ENCODE measurements around the gene KSR2. TPM values are rescaled to one million over a fixed set of nuclear protein-coding genes. Genes with fewer than 3 reads are reported as not detected.

Gene KSR2
- total and polyA plus RNA-seq, 7 donors = under 0.01 to 1.1 (median 0.41) TPM

- TF ChIP-seq POLR2A (IDR thresholded peaks at IDR 0.05) (no peak), EP300 (IDR thresholded peaks at IDR 0.05) (no peak)
- no peaks in the 10 kb centered on the region for H3K27me3 ChIP-seq
- DNase-seq = no peak
- intact Hi-C loops (cut with DNase I) = no loop called here
- H3K27ac ChIP-seq = no peak overlapping the region
- H3K4me3 ChIP-seq = no peak overlapping the region
- no peaks in the 10 kb centered on the region for H3K4me1 ChIP-seq
- H3K36me3 ChIP-seq = no peaks in the 10 kb centered on the region
- H3K9me3 ChIP-seq = no peaks in the 10 kb centered on the region
- WGBS, 2 donors = 2 to 89% methylated on average over 1 of the region's 1 CpG
Measured at GRCh38 chr12:117744418-117744817, 224.4 kb downstream of the KSR2 start.

DNA sequence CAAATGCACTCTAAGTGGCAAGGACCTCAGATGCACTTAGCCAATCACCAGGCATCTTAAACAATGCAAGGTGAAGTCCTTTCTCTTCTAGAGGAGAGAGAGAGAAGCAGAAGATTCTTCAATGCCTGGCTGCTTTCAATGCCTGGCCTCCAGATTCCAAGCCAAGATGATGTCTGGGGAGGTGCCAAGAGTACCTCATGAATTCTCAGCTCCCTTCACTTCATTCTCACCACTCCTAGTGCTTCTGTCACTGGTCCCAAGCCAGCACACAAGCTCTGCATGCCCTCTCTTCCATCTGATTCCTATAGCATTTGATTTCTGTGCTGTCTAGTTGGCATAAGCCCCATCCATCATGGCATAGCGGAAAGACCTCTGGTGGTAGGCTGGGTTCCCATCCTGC is 225.0 kb downstream of the KSR2 start:
- DNase-seq = no peak
- intact Hi-C loops (cut with DNase I) = no loop called here
- no peaks in the 10 kb centered on the region for H3K36me3 ChIP-seq
- H3K27ac ChIP-seq = no peak overlapping the region
- H3K9me3 ChIP-seq = no peaks in the 10 kb centered on the region
- no peak overlapping the region for H3K4me3 ChIP-seq
- TF ChIP-seq POLR2AphosphoS5 (IDR thresholded peaks at IDR 0.05) (no peak), CTCF (IDR thresholded peaks at IDR 0.05) (no peak), POLR2A (IDR thresholded peaks at IDR 0.05) (no peak), EP300 (IDR thresholded peaks at IDR 0.05) (no peak)
- 95 to 96% methylated on average over 1 of the region's 1 CpG for WGBS, 2 donors
- no peaks in the 10 kb centered on the region for H3K27me3 ChIP-seq
- no peaks in the 10 kb centered on the region for H3K4me1 ChIP-seq

- Histone ChIP-seq H3K36me3 (no peaks in the 10 kb centered on the region), H3K4me1 (no peaks in the 10 kb centered on the region), H3K27ac (no peak overlapping the region), H3K4me3 (no peak overlapping the region), H3K27me3 (no peaks in the 10 kb centered on the region), H3K9me3 (no peaks in the 10 kb centered on the region)
- intact Hi-C loops (cut with DNase I) = no loop called here
- TF ChIP-seq EP300 (IDR thresholded peaks at IDR 0.05) = no peak
- TF ChIP-seq POLR2A (IDR thresholded peaks at IDR 0.05) = no peak
- TF ChIP-seq CTCF (IDR thresholded peaks at IDR 0.05) = no peak
- TF ChIP-seq POLR2AphosphoS5 (IDR thresholded peaks at IDR 0.05) = no peak
- WGBS, 2 donors = 80 to 89% methylated on average over 4 of the region's 4 CpGs
- no peak for DNase-seq
Measured at GRCh38 chr12:117742721-117743120, 226.1 kb downstream of the KSR2 start.

DNA sequence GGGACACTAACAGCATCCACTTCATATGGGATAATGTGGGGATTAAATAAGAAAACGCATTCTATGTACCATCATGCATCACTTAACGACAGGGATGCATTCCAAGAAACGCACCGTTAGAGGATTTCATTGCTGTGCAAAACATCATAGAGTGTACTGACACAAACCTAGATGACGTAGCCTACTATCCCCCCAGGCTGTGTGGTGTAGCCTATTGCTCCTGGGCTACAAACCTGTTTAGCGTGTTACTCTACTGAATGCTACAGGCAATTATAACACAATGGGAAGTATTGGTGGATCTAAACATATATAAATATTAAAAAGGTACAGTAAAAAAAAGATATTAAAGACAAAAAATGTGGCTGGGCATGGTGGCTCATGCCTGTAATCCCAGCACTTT is 230.6 kb downstream of the KSR2 start:
- no peak for TF ChIP-seq EP300 (IDR thresholded peaks at IDR 0.05)
- TF ChIP-seq POLR2A (IDR thresholded peaks at IDR 0.05) = no peak
- no peak for TF ChIP-seq CTCF (IDR thresholded peaks at IDR 0.05)
- no peak for TF ChIP-seq POLR2AphosphoS5 (IDR thresholded peaks at IDR 0.05)
- H3K9me3 ChIP-seq = no peaks in the 10 kb centered on the region
- WGBS, 2 donors = 87 to 91% methylated on average over 6 of the region's 6 CpGs
- no peaks in the 10 kb centered on the region for H3K27me3 ChIP-seq
- DNase-seq = no peak
- H3K27ac ChIP-seq = no peak overlapping the region
- H3K36me3 ChIP-seq = no peaks in the 10 kb centered on the region
- intact Hi-C loops (cut with DNase I) = no loop called here
- no peak overlapping the region for H3K4me3 ChIP-seq
- H3K4me1 ChIP-seq = no peaks in the 10 kb centered on the region

DNA sequence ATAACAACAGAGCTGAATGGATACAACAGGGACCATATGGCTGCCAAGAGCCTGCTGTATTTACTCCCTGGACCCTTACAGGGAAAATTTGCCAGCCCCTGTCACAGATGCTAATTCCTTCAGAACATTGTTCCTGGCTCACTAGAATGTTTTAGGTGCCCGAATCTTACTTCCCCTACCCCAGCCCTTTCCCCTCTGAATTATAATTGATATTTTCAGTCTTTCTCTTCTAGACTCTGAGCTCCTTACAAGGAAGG is 235.3 kb downstream of the KSR2 start:
- no peak for DNase-seq
- H3K27ac ChIP-seq = no peak overlapping the region
- no peak overlapping the region for H3K4me3 ChIP-seq
- H3K36me3 ChIP-seq = no peaks in the 10 kb centered on the region
- intact Hi-C loops (cut with DNase I) = no loop called here
- WGBS, 2 donors = 87 to 90% methylated on average over 1 of the region's 1 CpG
- no peaks in the 10 kb centered on the region for H3K27me3 ChIP-seq
- TF ChIP-seq EP300 (IDR thresholded peaks at IDR 0.05) = no peak
- TF ChIP-seq POLR2A (IDR thresholded peaks at IDR 0.05) = no peak
- TF ChIP-seq POLR2AphosphoS5 (IDR thresholded peaks at IDR 0.05) = no peak
- TF ChIP-seq CTCF (IDR thresholded peaks at IDR 0.05) = no peak
- H3K9me3 ChIP-seq = no peaks in the 10 kb centered on the region
- no peaks in the 10 kb centered on the region for H3K4me1 ChIP-seq
